Lung (tissue), 12 donors: ENCODE measurements around the gene CAMK4. TPM values are rescaled to one million over a fixed set of nuclear protein-coding genes. Genes with fewer than 3 reads are reported as not detected.

ENCODE experiments used
- ATAC-seq: fragments of 200-7000 bp; cut with Tn5 transposase; one replicate; pipeline ENCODE4 v1.9.1; 2020; ENCODE audit warnings: moderate number of reproducible peaks; ENCODE audit not compliant: insufficient read depth, low FRiP score
- DNase-seq, 3 donors: peaks; one replicate each; pipeline ENCODE4 v3.0.0-alpha.2; 2013 to 2017
- H3K27ac ChIP-seq, 2 donors: one replicate each; pipeline ENCODE4 v1.5.1; 2013; ENCODE audit warnings: mild to moderate bottlenecking in 2 of 2, moderate library complexity in 2 of 2, control low read depth in 1 of 2, inconsistent platforms in 1 of 2, low read depth in 1 of 2, low read length in 1 of 2
- H3K27me3 ChIP-seq, 3 donors: one replicate each; pipeline ENCODE4 v1.5.1; 2013; ENCODE audit warnings: low read length in 2 of 3; ENCODE audit not compliant: control insufficient read depth in 3 of 3, insufficient read depth in 3 of 3
- H3K36me3 ChIP-seq, 4 donors: one replicate each; pipeline ENCODE4 v1.5.1; 2013; ENCODE audit warnings: low read length in 4 of 4, mild to moderate bottlenecking in 1 of 4, moderate library complexity in 1 of 4; ENCODE audit not compliant: control insufficient read depth in 4 of 4, insufficient read depth in 4 of 4
- H3K4me1 ChIP-seq, 5 donors: one replicate each; pipeline ENCODE4 v1.5.1; 2013; ENCODE audit warnings: low read length in 5 of 5, mild to moderate bottlenecking in 2 of 5, moderate library complexity in 1 of 5; ENCODE audit not compliant: control insufficient read depth in 5 of 5, insufficient read depth in 5 of 5
- H3K4me3 ChIP-seq: one replicate; pipeline ENCODE4 v1.5.1; 2013; ENCODE audit warnings: mild to moderate bottlenecking, control low read depth, moderate library complexity
- H3K9ac ChIP-seq, 2 donors: one replicate each; pipeline ENCODE4 v1.5.1; 2013; ENCODE audit warnings: low read length in 2 of 2, control low read depth in 1 of 2; ENCODE audit not compliant: insufficient read depth in 1 of 2
- H3K9me3 ChIP-seq, 4 donors: one replicate each; pipeline ENCODE4 v1.5.1; 2013; ENCODE audit warnings: low read length in 3 of 4, mild to moderate bottlenecking in 1 of 4, moderate library complexity in 1 of 4; ENCODE audit not compliant: control insufficient read depth in 4 of 4, insufficient read depth in 3 of 4
- WGBS, 2 donors: extraction: QIAGEN DNeasy Blood & Tissue Kit; methylation state at CpG; one replicate each; pipeline ENCODE4 v1.1.7; 2013; 5-methylcytosine and 5-hydroxymethylcytosine counted together
- polyA plus RNA-seq, 2 donors: library from polyadenylated mRNA; stranded (reverse); fragments of 200-250 nt; gene quantifications; one replicate each; pipeline ENCODE4 v1.2.1, GENCODE V29; 2013
- total RNA-seq, 2 donors: library from RNA; depleted of rRNA in 1 of 2; stranded (reverse); fragments of >200 nt in 1 of 2; gene quantifications; one replicate each; pipeline ENCODE4 v1.2.1, GENCODE V29; 2014 to 2021
- TF ChIP-seq, protein P1 (sequence below): IDR thresholded peaks from 2 replicates; pipeline ENCODE4 v1.5.1; 2012; ENCODE audit warnings: mild to moderate bottlenecking; ENCODE audit errors: control extremely low read depth, extremely low read depth
- donor health status: control.
- donor health status: control.
- donor health status: Bipolar disorder and iron deficiency.
- donor health status: healthy.
- donor health status: DM: yes; HTN: yes; CAD: no.

CAMK4 gene
- total and polyA plus RNA-seq, 4 donors = 0.18 to 27.7 (median 0.73) TPM

DNA sequence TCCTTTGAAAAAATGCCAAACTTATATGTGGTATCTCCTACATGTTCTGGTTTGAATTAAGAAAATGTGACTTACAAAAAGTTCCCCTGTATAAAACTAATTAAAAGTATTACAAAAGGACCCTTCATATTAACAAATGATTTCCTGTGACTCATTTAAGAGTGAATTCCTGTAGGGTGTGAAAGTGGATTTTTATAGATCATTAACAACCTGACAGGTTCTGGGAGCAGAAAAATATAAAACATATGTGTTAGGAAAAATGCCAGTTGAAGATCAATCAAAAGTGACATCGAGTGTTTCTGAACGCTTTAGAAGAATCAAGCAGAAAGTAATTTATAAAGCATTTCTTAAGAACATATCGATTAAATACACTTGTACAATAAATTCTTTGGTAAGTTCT lies 35.5 kb downstream of the CAMK4 start:
- Histone ChIP-seq H3K9me3 (peaks cover 0 to 5% (median 0%) of the 10 kb centered on the region in 4 donors), H3K36me3 (no peaks in the 10 kb centered on the region), H3K4me1 (peaks cover 0 to 12% (median 0%) of the 10 kb centered on the region in 5 donors), H3K4me3 (no peak overlapping the region), H3K9ac (no peak overlapping the region), H3K27me3 (no peaks in the 10 kb centered on the region), H3K27ac (no peak overlapping the region)
- WGBS, 2 donors = 67 to 73% methylated on average over 3 of the region's 3 CpGs
- ATAC-seq = no peak
- no peak for DNase-seq
- TF ChIP-seq, protein P1, sequence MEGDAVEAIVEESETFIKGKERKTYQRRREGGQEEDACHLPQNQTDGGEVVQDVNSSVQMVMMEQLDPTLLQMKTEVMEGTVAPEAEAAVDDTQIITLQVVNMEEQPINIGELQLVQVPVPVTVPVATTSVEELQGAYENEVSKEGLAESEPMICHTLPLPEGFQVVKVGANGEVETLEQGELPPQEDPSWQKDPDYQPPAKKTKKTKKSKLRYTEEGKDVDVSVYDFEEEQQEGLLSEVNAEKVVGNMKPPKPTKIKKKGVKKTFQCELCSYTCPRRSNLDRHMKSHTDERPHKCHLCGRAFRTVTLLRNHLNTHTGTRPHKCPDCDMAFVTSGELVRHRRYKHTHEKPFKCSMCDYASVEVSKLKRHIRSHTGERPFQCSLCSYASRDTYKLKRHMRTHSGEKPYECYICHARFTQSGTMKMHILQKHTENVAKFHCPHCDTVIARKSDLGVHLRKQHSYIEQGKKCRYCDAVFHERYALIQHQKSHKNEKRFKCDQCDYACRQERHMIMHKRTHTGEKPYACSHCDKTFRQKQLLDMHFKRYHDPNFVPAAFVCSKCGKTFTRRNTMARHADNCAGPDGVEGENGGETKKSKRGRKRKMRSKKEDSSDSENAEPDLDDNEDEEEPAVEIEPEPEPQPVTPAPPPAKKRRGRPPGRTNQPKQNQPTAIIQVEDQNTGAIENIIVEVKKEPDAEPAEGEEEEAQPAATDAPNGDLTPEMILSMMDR = no peak

DNA sequence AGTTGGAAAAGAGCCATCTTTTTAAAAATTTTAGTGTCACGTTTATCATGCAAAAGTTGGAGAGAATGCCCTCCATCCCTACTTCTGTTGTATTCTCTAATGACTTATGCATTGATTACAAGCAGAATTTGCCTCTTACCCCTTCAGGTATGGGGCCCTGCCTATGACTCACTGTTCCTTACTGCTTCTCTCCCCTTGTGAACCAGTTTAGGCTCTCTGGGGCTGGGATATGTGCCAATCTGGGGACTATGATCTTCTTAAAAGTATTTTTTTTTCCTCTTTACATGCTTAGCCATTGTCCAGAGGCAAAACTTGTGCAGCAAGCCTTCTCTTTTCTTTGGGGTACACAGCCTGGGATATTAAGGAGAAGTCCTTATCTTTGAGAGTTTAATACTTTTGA lies 37.4 kb downstream of the CAMK4 start:
- Histone ChIP-seq H3K4me1 (no peaks in the 10 kb centered on the region), H3K9ac (no peak overlapping the region), H3K27ac (no peak overlapping the region), H3K9me3 (peaks cover 0 to 3% (median 0%) of the 10 kb centered on the region in 4 donors), H3K36me3 (no peaks in the 10 kb centered on the region), H3K4me3 (no peak overlapping the region), H3K27me3 (no peaks in the 10 kb centered on the region)
- WGBS, 2 donors = 67 to 79% methylated on average over 1 of the region's 1 CpG
- TF ChIP-seq, protein P1 = no peak
- no peak for ATAC-seq
- no peak for DNase-seq

DNA sequence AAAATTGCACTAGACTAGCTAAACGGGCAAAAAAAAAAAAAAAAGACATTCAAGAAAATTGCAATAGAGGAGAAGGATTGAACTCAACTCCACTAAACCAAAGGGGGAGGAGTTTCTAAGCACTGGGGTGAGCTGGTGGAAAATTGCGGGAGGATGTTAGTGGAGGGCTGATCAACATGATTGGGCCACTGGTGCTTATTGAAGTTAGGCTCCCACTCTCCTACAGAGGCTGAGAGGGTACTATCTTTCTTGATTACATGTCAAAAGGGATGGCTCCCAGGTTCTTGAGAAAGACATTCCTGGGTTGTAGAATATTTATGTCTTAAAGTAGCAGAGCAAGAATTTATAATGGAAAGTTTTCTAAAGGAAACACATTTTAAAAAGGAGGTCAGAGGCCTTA lies 38.0 kb downstream of the CAMK4 start:
- Histone ChIP-seq H3K9ac (no peak overlapping the region), H3K27me3 (no peaks in the 10 kb centered on the region), H3K36me3 (no peaks in the 10 kb centered on the region), H3K27ac (no peak overlapping the region), H3K4me1 (no peaks in the 10 kb centered on the region), H3K9me3 (no peaks in the 10 kb centered on the region), H3K4me3 (no peak overlapping the region)
- DNase-seq (no peak), ATAC-seq (no peak)
- TF ChIP-seq, protein P1 = no peak
- WGBS, 2 donors = 52 to 59% methylated on average over 2 of the region's 2 CpGs

DNA sequence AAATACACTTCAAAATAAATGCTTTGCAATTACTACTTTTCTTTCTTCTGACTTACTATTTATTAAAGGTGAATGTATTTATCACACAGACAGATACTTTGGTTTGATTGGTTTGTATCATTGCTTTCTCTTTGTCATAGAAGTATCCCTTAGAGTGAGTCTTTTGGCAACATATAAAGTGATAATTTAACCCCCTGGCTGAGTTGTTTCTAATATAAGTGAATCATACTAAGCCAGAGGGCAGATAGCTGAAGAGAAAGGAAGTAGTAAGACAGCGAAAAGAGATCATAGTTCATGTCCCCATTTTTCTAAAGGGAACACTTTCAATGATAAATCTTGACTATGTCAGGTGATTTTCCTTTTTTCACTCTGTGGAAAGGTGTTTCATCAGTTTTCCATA lies 38.6 kb downstream of the CAMK4 start:
- Histone ChIP-seq H3K27ac (no peak overlapping the region), H3K4me3 (no peak overlapping the region), H3K27me3 (no peaks in the 10 kb centered on the region), H3K36me3 (no peaks in the 10 kb centered on the region), H3K9me3 (no peaks in the 10 kb centered on the region), H3K4me1 (peaks cover 0 to under 1% (median 0%) of the 10 kb centered on the region in 5 donors), H3K9ac (no peak overlapping the region)
- TF ChIP-seq, protein P1 = no peak
- DNase-seq (no peak), ATAC-seq (no peak)
- WGBS, 2 donors = 88 to 92% methylated on average over 1 of the region's 1 CpG
